HK-2 (cell line): Measurements from ENCODE around the gene ATAD5.

Experiments used
- DNase-seq: peaks from one replicate; pipeline ENCODE4 v3.0.0-alpha.2; 2018; ENCODE audit not compliant: unreplicated experiment

The ATAD5 gene

GRCh38 chr17:30942308-30943079 is 110.7 kb downstream of the ATAD5 start:
- DNase-seq = no peak
